ENCODE data around the gene TFCP2L1. TPM values are rescaled to one million over a fixed set of nuclear protein-coding genes. Genes with fewer than 3 reads are reported as not detected.
"Not testable (repeated sequence)": the region's sequence is repeated elsewhere in the genome, so short reads cannot be mapped to it uniquely, and the experiment has no call there.

TFCP2L1 gene, protein sequence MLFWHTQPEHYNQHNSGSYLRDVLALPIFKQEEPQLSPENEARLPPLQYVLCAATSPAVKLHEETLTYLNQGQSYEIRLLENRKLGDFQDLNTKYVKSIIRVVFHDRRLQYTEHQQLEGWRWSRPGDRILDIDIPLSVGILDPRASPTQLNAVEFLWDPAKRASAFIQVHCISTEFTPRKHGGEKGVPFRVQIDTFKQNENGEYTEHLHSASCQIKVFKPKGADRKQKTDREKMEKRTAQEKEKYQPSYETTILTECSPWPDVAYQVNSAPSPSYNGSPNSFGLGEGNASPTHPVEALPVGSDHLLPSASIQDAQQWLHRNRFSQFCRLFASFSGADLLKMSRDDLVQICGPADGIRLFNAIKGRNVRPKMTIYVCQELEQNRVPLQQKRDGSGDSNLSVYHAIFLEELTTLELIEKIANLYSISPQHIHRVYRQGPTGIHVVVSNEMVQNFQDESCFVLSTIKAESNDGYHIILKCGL
- total RNA-seq (2014; rRNA removed; shearing (Covaris generic); ENCODE audit: low replicate concordance) = 0.03 TPM in 1 of 2 replicates, not detected in the other

GRCh38 chr2:121284463-121285449, at the start of gene TFCP2L1:
TFCP2L1 (minus strand) TSS chr2:121285202; CDS start chr2:121285109, 93 bp downstream.
- peak; percentile 50 for DNase-seq (ENCODE audit: low read depth)
- in situ Hi-C loops (cut with HindIII; ENCODE audit: low pct_unique_long_range_greater_than_20kb, low sequenced_read_pairs) = no loop called here

GRCh38 chr2:121333834-121334558, 49.0 kb upstream of the TFCP2L1 start:
- in situ Hi-C loops (cut with HindIII; ENCODE audit: low pct_unique_long_range_greater_than_20kb, low sequenced_read_pairs) = no loop called here

GRCh38 chr2:121333231-121333630, 48.2 kb upstream of the TFCP2L1 start:
- DNase-seq (ENCODE audit: low read depth) = no peak
- in situ Hi-C loops (cut with HindIII; ENCODE audit: low pct_unique_long_range_greater_than_20kb, low sequenced_read_pairs) = no loop called here

More at GRCh38 chr2:121333834-121334558, 49.0 kb upstream of the TFCP2L1 start:
- no peak for DNase-seq (ENCODE audit: low read depth)

- in situ Hi-C loops (cut with HindIII; ENCODE audit: low pct_unique_long_range_greater_than_20kb, low sequenced_read_pairs); DNase-seq (ENCODE audit: low read depth): not testable (repeated sequence)
Observed at GRCh38 chr2:121331324-121331723, 46.3 kb upstream of the TFCP2L1 start.

- in situ Hi-C loops (cut with HindIII; ENCODE audit: low pct_unique_long_range_greater_than_20kb, low sequenced_read_pairs) = no loop called here
- no peak for DNase-seq (ENCODE audit: low read depth)
Observed at GRCh38 chr2:121330921-121331320, 45.9 kb upstream of the TFCP2L1 start.

DNA sequence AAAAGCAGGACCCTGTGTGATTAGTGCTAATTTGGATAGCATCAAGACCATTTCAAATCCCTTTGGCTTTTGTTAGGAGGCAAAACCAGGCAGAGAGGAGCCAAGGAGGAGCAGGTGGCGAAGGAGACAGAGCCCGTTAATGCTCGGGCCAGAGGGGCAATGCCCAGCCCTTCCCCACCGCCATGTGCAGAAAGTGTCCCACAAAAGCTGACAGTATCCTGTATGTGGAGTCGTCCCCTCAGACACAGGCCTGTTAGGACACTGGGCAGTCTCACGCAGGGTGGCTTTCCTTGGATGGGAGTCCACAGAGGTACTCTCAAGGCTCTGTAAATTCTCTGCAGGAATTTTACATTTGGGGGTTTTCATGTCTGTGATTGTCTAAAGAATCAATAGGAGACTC, 44.8 kb upstream of the TFCP2L1 start:
- in situ Hi-C loops (cut with HindIII; ENCODE audit: low pct_unique_long_range_greater_than_20kb, low sequenced_read_pairs) = no loop called here
- no peak for DNase-seq (ENCODE audit: low read depth)

DNA sequence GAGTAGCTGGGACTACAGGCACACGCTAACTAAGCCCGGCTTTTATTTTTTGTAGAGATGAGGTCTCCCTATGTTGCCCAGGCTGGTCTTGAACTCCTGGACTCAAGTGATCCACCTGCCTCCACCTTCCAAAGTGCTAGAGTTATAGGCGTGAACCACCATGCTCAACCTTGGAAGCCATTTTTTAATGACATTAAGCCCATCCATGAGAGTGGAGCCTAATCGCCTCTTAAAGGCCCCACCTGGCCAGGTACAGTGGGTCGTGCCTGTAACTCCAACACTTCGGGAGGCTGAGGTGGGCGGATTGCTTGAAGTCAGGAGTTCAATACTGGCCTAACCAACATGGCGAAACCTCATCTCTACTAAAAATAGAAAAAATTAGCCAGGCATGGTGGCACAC, 41.6 kb upstream of the TFCP2L1 start:
- no peak for DNase-seq (ENCODE audit: low read depth)
- in situ Hi-C loops (cut with HindIII; ENCODE audit: low pct_unique_long_range_greater_than_20kb, low sequenced_read_pairs) = no loop called here

DNA sequence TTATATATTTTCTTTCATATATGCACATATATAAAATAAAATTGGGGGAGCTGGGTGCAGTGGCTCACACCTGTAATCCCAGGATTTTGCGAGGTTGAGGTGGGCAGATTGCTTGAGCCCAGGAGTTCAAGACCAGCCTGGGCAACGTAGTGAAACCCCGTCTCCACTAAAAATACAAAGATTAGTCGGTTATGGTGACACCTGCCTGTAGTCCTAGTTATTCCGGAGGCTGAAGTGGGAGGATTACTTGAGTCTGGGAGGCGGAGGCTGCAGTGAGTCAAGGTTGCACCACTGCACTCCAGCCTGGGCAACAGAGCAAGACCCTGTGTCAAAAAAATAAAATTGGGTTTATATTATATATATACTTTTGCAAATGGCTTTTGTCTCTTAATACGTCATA, 39.6 kb upstream of the TFCP2L1 start:
- DNase-seq (ENCODE audit: low read depth) = no peak
- in situ Hi-C loops (cut with HindIII; ENCODE audit: low pct_unique_long_range_greater_than_20kb, low sequenced_read_pairs) = no loop called here

GRCh38 chr2:121321476-121321875, 36.5 kb upstream of the TFCP2L1 start:
- in situ Hi-C loops (cut with HindIII; ENCODE audit: low pct_unique_long_range_greater_than_20kb, low sequenced_read_pairs) = no loop called here
- DNase-seq (ENCODE audit: low read depth) = no peak

- no peak for DNase-seq (ENCODE audit: low read depth)
- in situ Hi-C loops (cut with HindIII; ENCODE audit: low pct_unique_long_range_greater_than_20kb, low sequenced_read_pairs) = no loop called here
Observed at GRCh38 chr2:121319941-121320340, 34.9 kb upstream of the TFCP2L1 start.

GRCh38 chr2:121316986-121317385, 32.0 kb upstream of the TFCP2L1 start:
- DNase-seq (ENCODE audit: low read depth) = no peak
- in situ Hi-C loops (cut with HindIII; ENCODE audit: low pct_unique_long_range_greater_than_20kb, low sequenced_read_pairs) = no loop called here

- in situ Hi-C loops (cut with HindIII; ENCODE audit: low pct_unique_long_range_greater_than_20kb, low sequenced_read_pairs); DNase-seq (ENCODE audit: low read depth): not testable (repeated sequence)
Observed at GRCh38 chr2:121313701-121314100, 28.7 kb upstream of the TFCP2L1 start.

DNA sequence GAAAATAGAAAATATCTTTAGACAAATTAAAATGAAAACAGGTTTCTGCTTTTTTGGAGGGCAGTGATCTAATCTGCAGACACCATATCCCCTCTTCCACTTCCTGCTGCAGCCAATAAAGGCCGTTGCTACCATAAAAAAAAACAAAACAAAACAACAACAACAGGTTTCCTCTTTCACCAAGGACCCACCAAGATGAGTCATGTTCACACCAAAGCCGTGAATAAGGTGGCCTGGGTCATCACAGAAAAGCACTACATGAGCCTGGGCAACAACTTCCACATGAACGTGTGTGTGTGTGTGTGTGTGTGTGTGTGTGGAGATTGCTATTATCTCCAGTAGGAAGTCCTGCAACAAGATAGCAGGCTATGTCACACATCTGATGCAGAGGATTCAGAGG, 24.8 kb upstream of the TFCP2L1 start:
- no peak for DNase-seq (ENCODE audit: low read depth)
- in situ Hi-C loops (cut with HindIII; ENCODE audit: low pct_unique_long_range_greater_than_20kb, low sequenced_read_pairs) = no loop called here

- in situ Hi-C loops (cut with HindIII; ENCODE audit: low pct_unique_long_range_greater_than_20kb, low sequenced_read_pairs) = no loop called here
- no peak for DNase-seq (ENCODE audit: low read depth)
Observed at GRCh38 chr2:121309323-121309722, 24.3 kb upstream of the TFCP2L1 start.

DNA sequence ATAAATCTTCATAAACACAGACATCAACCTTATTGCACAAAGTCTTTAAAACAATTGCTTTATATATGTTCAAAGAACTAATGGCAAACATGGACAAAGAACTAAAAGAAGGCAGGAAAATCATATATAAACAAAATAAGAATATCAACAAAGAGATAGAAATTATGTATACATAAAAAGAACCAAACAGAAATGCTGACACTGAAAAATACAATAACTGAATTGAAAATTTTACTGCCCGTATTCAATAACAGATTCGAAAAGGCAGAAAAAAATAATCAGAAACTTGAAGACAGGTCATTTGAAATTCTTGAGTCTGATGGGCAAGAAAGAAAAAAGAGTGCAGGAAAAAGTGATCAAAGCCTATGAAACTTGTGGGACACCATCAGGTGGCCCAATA, 22.0 kb upstream of the TFCP2L1 start:
- no peak for DNase-seq (ENCODE audit: low read depth)
- in situ Hi-C loops (cut with HindIII; ENCODE audit: low pct_unique_long_range_greater_than_20kb, low sequenced_read_pairs) = no loop called here

GRCh38 chr2:121304941-121305340, 19.9 kb upstream of the TFCP2L1 start:
- in situ Hi-C loops (cut with HindIII; ENCODE audit: low pct_unique_long_range_greater_than_20kb, low sequenced_read_pairs) = no loop called here
- DNase-seq (ENCODE audit: low read depth) = no peak

DNA sequence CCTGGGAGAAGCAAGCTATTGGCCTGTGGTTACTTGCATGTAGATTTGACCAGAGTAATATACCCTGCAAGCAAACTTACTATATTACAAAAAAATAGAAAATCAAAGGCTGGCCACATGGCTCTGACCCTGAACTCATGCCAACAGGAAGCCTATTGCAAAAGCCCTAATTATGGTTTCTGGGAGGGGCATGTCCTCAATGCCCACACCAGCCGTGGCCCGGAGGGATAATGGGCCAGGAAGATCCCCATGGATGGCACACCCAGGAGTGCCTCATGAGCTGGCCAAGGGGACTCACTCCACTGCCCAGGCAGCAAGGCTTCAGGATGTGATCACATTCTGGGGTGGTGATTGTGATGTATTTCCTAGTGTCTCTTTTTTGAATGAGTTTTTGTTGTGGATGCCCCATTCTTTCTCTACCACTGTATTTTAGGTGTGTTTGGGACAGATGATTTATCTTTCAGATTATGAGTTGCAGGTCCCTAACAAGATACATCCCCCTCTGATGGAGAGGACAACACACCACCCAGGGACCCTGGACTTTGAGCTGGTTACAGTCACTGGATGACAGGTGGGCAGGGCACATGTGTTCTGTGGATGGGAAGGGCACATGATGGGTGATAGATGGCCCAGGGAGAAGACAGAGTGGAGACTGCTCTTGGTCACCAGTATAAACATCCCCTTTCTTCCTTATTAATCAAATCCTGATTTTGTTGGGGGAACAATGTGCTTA, 18.7 kb upstream of the TFCP2L1 start:
- DNase-seq (ENCODE audit: low read depth) = no peak
- in situ Hi-C loops (cut with HindIII; ENCODE audit: low pct_unique_long_range_greater_than_20kb, low sequenced_read_pairs) = no loop called here

DNA sequence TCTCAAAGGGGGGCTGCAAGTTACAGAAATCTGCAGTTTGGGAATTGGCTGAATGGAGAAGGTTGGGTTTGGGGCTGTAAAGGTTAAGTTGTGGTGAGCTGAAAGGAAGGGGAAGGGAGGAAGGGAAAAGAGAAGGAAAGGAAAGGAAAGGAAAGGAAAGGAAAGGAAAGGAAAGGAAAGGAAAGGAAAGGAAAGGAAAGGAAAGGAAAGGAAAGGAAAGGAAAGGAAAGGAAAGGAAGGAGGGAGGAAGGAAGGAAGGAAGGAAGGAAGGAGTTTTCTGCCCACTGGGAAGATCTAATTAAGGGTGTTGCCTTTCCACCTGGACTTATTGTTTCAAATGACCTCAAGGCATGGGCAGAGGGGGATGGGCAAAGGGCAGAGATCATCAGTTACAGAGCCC, 16.2 kb upstream of the TFCP2L1 start:
- in situ Hi-C loops (cut with HindIII; ENCODE audit: low pct_unique_long_range_greater_than_20kb, low sequenced_read_pairs); DNase-seq (ENCODE audit: low read depth): not testable (repeated sequence)
